Measurements from ENCODE around the gene PFKFB2.

GRCh38 chr1:207078578-207079132, 25.6 kb downstream of the PFKFB2 start:
- no peak for TF ChIP-seq CTCF (IDR thresholded peaks at IDR 0.05; ENCODE audit: low read depth, low read length, missing input control)
- no peak for TF ChIP-seq YY1 (IDR thresholded peaks at IDR 0.05)
- no peak for TF ChIP-seq EGR1 (IDR thresholded peaks at IDR 0.05; ENCODE audit: low read depth in 2 of 2)
- TF ChIP-seq REST (IDR thresholded peaks at IDR 0.05), result no peak
- TF ChIP-seq ATF3 (IDR thresholded peaks at IDR 0.05), result no peak
- no peak for TF ChIP-seq SP1 (IDR thresholded peaks at IDR 0.05)
- no peak for TF ChIP-seq RAD21 (IDR thresholded peaks at IDR 0.05)
